HAP-1 (cell line): ENCODE data around the gene SLC13A3.

Experiments used
- DNase-seq, 2 experiments: peaks; one replicate each; pipeline ENCODE4 v3.0.0-alpha.2; 2016 to 2020; ENCODE audit warnings: low spot score in 2 of 2
- H3K27me3 ChIP-seq: fragments of 250-450 bp; sonication (Bioruptor Pico); 2 replicates; pipeline ENCODE4 v1.5.1; 2020; ENCODE audit warnings: low read depth, mild to moderate bottlenecking, moderate library complexity
- H3K36me3 ChIP-seq: fragments of 250-450 bp; sonication (Bioruptor Pico); replicated peaks from 2 replicates; pipeline ENCODE4 v1.5.1; 2020; ENCODE audit warnings: mild to moderate bottlenecking
- H3K4me1 ChIP-seq: fragments of 250-450 bp; sonication (Bioruptor Pico); 2 replicates; pipeline ENCODE4 v1.5.1; 2020; ENCODE audit warnings: mild to moderate bottlenecking
- H3K4me3 ChIP-seq: fragments of 250-450 bp; sonication (Bioruptor Pico); 2 replicates; pipeline ENCODE4 v1.5.1; 2020; ENCODE audit warnings: mild to moderate bottlenecking, moderate library complexity
- H3K9me3 ChIP-seq: fragments of 250-450 bp; sonication (Bioruptor Pico); 2 replicates; pipeline ENCODE4 v1.5.1; 2020; ENCODE audit warnings: mild to moderate bottlenecking, moderate library complexity
- in situ Hi-C: fragments of 300-500 bp; cut with MboI; formaldehyde crosslinking; loops from 3 replicates; pipeline ENCODE4 v1.14.3; 2020; ENCODE audit warnings: low sequenced_read_pairs, inconsistent platforms, mixed read lengths

SLC13A3 gene, protein sequence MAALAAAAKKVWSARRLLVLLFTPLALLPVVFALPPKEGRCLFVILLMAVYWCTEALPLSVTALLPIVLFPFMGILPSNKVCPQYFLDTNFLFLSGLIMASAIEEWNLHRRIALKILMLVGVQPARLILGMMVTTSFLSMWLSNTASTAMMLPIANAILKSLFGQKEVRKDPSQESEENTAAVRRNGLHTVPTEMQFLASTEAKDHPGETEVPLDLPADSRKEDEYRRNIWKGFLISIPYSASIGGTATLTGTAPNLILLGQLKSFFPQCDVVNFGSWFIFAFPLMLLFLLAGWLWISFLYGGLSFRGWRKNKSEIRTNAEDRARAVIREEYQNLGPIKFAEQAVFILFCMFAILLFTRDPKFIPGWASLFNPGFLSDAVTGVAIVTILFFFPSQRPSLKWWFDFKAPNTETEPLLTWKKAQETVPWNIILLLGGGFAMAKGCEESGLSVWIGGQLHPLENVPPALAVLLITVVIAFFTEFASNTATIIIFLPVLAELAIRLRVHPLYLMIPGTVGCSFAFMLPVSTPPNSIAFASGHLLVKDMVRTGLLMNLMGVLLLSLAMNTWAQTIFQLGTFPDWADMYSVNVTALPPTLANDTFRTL

DNA sequence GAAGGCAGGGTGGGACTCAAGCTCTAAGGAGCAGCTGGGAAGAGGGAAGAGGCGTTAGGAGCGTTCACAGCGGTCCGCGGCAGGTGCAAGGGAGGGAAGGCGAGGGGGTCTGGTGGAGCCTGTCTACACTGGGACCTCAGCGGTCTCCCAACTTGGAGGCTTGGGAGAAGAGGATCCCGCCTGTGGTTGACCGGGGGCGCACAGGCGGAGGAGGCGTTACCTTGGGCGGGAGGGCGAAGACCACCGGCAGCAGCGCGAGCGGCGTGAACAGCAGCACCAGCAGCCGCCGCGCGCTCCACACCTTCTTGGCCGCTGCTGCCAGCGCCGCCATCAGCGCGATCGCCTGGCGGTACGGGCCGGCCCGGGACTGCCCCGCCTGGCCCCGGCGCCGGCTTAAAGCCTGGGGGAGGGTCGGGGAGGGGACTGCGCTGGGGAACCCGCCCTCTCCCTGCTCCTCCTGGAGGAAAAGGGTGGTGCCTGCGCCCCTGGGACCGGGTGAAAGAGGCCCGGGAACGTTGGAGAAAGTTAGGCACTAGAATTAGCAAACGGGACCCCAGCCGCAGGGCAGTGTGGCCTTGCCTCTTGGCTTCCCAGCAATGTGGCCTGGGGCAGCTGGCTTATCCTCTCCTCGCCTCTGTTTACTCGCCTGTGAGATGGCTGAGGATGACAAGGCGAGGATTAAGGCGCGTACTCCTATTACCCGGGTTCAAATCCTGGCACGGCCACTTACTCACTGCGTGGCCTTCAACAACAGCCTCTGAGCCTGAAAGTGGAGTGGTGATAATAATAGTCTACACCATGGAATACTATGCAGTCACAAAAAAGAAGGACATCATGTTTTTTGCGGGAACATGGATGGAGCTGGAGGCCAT lies at the start of gene SLC13A3:
SLC13A3 (minus strand) TSS at position 369 of the 872 bp plus-strand sequence; CDS start at position 331, 38 bp downstream.
- Histone ChIP-seq H3K9me3 (no peaks in the 10 kb centered on the region), H3K27me3 (peaks cover 23% of the 10 kb centered on the region), H3K36me3 (no peaks in the 10 kb centered on the region), H3K4me1 (no peaks in the 10 kb centered on the region), H3K4me3 (no peak within 1 kb of the TSS)
- DNase-seq, result peak in 1 of 2 experiments; percentile 27
- in situ Hi-C loops, result no loop called here

DNA sequence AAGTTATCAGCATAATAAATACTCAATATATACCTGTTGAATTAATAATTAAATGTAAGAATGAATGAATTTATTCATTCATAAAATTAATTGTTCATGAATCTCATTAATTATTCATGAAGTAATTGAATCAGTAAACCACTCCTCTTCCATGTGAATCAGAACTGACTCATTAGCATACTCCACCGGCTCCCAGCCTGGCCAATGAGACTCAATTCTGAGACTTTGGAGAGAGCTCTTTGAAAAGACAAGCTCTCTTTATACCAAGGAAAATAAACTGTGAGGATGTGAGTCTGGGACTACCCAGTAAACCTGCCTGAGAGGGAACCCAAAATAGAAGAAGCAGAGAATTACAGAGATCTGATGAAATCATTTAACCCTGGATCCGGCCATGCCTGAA lies 49.8 kb upstream of the SLC13A3 start:
- Histone ChIP-seq H3K4me3 (no peak overlapping the region), H3K36me3 (no peaks in the 10 kb centered on the region), H3K9me3 (no peaks in the 10 kb centered on the region), H3K4me1 (peaks cover 8% of the 10 kb centered on the region), H3K27me3 (no peaks in the 10 kb centered on the region)
- no peak for DNase-seq
- in situ Hi-C loops, result no loop called here

DNA sequence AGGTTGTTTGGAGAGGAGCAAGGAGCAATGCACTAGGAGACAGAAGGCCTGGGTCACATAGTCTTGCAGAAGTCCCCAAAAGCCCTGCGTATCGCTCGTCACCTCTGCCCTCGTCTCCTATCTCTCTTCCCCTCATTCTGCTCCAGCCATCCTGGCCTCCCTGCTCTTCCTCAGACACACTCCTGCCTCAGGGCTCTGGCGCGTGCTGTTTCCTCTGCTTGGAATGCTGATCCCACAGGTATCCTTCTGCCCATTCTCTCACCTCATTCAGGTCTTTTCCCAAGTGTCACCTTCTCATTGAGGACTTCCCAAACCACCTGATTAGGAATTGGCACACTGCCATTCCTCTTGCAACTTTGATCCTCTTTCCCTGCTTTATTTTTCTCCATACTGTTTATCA lies 49.2 kb upstream of the SLC13A3 start:
- no peak for DNase-seq
- peaks cover 11% of the 10 kb centered on the region for H3K4me1 ChIP-seq
- H3K36me3 ChIP-seq, result no peaks in the 10 kb centered on the region
- H3K27me3 ChIP-seq, result no peaks in the 10 kb centered on the region
- H3K9me3 ChIP-seq, result no peaks in the 10 kb centered on the region
- in situ Hi-C loops, result no loop called here
- no peak overlapping the region for H3K4me3 ChIP-seq

DNA sequence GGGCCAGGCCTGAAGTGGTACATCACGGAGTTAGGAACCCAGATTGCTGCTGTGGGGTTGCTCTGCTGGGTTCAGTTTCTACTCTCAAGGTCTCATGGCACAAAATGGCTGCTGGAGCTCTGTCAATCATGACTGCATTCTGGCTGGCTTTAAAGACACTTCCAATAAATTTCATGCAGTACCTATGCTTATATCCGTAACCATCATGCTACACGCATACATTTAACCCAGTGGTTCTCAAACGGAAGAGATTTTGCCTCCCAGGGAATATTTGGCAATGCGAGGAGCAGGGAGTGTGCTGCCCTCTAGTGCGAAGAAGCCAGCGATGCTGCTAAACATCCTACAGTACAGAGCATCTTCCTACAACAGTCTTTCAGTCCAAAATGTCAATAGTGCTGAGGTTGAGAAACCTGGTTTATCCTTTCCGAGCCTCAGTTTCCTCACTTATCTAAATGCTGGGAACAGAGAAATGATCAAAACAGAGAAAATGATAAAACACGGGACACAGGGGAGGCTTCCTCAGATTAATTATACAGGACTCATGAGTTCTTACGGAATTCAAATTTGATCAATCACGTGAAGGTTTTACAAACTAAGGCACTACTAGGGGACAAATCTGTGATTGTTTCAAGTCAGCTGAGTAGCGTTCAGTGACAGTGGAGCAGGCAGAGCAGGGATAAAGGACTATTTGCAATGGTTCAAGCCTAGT lies 48.5 kb upstream of the SLC13A3 start:
- Histone ChIP-seq H3K9me3 (no peaks in the 10 kb centered on the region), H3K4me3 (no peak overlapping the region), H3K36me3 (no peaks in the 10 kb centered on the region), H3K4me1 (peaks cover 18% of the 10 kb centered on the region), H3K27me3 (no peaks in the 10 kb centered on the region)
- in situ Hi-C loops, result no loop called here
- peak; percentile 50 to 56 for DNase-seq

DNA sequence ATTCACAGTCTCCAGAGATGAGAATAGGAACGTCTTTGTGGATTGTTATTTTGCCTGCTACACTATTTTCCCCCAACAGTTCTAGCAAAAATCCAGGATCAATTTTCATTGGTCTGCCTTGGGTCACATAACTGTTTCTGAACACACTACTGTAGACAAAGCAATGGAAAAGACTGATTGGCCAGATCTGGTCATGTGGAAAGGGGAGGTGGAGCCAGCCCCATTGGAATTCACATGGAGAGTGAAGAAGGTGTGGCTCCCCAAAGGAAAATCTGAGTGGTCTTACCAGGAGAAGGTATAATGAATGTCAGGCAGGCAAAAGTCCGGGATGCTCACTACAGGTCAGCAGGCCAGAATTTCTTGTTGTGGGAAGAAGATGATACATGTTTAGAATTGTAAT lies 47.5 kb upstream of the SLC13A3 start:
- Histone ChIP-seq H3K4me3 (no peak overlapping the region), H3K27me3 (no peaks in the 10 kb centered on the region), H3K36me3 (no peaks in the 10 kb centered on the region), H3K4me1 (peaks cover 19% of the 10 kb centered on the region), H3K9me3 (no peaks in the 10 kb centered on the region)
- in situ Hi-C loops, result no loop called here
- DNase-seq, result peak in 1 of 2 experiments; percentile 38

DNA sequence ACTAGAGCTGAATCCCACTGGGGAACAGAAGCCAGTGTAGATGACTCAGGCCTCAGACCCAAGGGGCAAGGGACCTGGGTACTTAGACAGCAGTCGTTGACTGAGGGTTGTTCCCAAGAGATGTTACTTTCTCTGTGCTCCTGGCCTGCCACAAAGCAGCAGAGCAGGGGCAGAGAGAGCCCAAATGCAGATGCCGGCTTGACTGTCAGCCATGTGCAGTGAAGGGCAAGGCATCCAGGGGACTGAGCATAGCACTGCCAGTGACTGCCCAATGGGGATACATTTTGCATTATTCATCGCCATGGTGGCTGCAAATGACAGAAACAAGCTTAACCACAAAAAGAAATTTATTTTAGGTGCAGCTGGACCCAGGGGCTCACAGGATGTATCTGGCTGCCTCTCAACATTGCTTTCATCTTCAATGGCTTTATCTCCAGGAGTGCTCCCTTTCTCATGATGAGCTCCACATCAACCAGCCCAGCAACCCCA lies 45.6 kb upstream of the SLC13A3 start:
- DNase-seq, result no peak
- Histone ChIP-seq H3K4me1 (peaks cover 19% of the 10 kb centered on the region), H3K9me3 (no peaks in the 10 kb centered on the region), H3K36me3 (no peaks in the 10 kb centered on the region), H3K27me3 (no peaks in the 10 kb centered on the region), H3K4me3 (no peak overlapping the region)
- in situ Hi-C loops, result no loop called here

DNA sequence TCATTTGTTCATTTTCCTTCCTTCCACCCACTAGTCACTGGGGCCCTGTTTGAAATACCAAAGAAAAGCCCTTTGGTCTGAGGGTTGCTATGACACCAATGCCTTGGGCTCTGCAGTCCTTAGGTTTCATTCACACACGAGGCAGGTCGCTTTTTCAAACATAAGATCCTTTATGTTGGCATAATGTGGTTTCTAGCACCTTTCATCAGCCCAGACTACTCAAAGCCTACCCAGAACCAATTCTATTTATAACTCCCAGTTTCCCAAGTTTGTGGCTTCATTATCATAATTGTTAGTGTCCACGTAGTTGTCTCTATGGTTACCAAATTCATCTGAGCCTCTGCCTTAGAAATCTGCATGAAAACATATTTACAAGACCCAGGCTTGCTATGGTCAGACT lies 44.6 kb upstream of the SLC13A3 start:
- in situ Hi-C loops, result no loop called here

DNA sequence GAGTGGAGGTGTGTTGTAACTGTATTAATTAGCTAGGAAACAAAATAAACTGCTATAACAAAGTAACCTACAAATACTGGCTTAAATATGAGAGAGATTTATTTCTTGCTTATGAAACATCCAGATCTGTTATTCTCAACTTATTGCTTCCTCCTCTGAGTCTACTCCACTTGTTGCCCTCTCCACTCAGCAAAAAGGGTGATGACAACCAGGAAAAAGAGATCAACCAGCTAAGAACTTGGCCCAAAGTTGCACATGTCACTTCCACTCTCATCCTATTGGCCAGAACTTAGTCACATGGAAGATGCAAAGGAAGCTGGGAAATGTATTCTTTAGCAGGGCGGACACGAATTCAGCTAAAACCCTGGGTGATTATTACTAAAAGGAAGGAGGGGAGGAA lies 43.2 kb upstream of the SLC13A3 start:
- H3K27me3 ChIP-seq, result no peaks in the 10 kb centered on the region
- in situ Hi-C loops, result no loop called here
- DNase-seq, result peak in 1 of 2 experiments; percentile 30
- no peaks in the 10 kb centered on the region for H3K9me3 ChIP-seq
- H3K4me3 ChIP-seq, result no peak overlapping the region
- H3K36me3 ChIP-seq, result no peaks in the 10 kb centered on the region
- H3K4me1 ChIP-seq, result peaks cover 22% of the 10 kb centered on the region

More for the DNA sequence above, 44.6 kb upstream of the SLC13A3 start:
- H3K4me1 ChIP-seq, result peaks cover 19% of the 10 kb centered on the region
- H3K27me3 ChIP-seq, result no peaks in the 10 kb centered on the region
- peak; percentile 62 to 76 for DNase-seq
- no peaks in the 10 kb centered on the region for H3K36me3 ChIP-seq
- no peak overlapping the region for H3K4me3 ChIP-seq
- H3K9me3 ChIP-seq, result no peaks in the 10 kb centered on the region

DNA sequence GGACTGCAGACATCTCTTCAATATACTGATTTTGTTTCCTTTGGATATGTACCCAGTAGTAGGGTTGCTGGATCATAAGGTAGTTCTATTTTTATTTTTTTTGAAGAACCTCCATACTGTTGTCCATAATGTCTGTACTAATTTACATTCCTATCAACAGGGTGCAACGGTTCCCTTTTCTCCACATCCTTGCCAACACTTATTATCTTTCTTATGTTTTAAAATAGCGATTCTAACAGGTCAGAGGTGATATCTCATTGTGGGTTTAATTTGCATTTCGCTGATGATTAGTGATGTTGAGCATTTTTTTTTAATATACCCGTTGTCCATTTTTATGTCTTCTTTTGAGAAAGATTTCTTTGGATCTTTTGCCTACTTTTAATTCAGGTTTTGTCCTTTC lies 39.9 kb upstream of the SLC13A3 start:
- Histone ChIP-seq H3K4me1 (peaks cover 23% of the 10 kb centered on the region), H3K27me3 (no peaks in the 10 kb centered on the region), H3K9me3 (no peaks in the 10 kb centered on the region), H3K4me3 (no peak overlapping the region), H3K36me3 (peaks cover 8% of the 10 kb centered on the region)
- DNase-seq, result no peak
- in situ Hi-C loops, result no loop called here

DNA sequence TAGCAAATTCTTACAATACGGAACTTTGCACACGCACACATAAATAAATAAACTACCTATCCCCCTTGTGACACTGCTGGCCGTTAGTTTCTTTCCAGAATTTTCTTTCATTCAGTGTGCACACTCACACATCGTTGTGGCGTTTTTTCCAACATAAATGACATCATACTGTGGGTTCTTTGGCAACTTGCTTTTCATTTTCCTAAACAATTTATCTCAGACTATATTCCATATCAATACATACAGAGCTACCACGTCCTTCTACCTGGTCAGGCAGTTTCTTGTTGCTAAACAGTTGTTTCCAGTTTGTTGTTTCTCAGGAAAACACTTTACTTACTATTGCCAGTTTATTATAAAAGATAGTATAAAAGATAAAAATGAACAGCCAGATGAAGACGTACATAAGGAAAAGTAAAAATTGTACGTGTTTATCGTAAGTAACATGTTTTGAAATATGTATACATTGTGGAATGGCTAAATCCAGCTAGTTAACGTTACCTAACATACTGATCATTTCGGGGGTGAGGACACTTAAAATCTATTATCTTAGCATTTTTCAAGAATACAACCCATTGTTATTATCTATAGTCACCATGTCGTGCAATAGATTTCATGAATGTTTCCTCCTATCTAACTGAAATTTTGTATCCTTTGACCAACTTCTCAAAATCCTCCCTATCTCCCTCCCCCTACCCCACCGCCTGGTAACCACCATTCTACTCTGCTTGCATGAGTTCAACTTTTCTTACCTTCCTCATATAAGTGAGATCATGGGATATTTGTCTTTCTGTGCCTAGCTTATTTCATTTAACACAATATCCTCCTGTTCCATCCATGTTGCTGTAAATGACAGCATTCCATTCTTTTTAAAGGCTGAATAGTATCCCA lies 39.2 kb upstream of the SLC13A3 start:
- Histone ChIP-seq H3K36me3 (peaks cover 14% of the 10 kb centered on the region), H3K4me1 (peaks cover 19% of the 10 kb centered on the region), H3K9me3 (no peaks in the 10 kb centered on the region), H3K4me3 (peak overlapping the region; percentile 83), H3K27me3 (no peaks in the 10 kb centered on the region)
- in situ Hi-C loops, result no loop called here
- no peak for DNase-seq

DNA sequence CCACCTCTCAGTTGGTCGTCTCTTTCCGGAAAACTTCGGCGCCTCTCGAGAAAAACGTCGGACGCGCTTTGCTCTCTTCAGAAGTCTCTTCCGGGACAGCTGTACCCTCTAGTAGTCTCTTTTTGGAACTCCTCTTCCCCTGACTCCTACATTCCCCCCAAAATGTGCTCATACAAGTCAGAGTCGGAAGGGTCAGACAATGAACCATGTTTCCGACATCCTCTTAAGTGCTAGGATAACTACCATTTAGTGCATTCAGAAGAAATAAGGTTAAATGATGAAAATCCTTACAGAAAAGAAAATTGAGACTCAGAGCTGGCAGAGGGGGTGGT lies 38.5 kb upstream of the SLC13A3 start:
- H3K4me1 ChIP-seq, result peaks cover 12% of the 10 kb centered on the region; the same call in 1 of the 2 replicates
- H3K4me3 ChIP-seq, result peak overlapping the region; percentile 83
- in situ Hi-C loops, result no loop called here

DNA sequence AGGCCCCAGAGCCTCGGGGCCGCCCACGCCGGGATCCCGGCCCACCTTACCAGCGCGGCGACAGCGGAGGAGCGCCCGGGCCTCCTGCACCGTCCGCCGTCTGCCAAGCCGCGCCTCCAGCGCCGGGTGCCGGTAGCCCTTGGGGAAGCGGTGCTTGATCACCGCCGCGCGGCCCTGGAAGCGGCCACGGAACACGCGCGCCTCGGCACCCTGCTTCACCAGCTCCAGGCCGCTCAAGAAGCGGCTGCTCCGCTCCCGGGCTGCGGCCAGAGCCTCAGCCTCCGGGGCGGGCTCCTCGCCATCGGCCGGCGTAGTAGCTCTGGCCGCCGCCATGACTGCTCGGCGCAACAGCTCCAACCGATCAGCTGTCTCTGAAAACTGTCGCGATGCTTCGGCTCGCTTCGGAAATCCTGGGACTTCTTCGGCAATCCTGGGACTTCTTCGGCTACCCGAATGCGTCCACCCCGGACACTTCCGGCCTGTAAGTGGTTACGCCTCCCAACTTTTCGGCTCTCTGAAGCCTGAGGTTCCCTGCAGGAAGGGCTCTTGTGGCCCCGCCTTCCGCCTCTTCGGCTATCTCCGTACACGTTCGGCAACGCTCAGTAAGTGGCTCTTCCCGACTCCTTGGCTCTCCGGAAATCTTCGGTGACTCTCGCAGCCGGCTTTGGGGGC lies 38.0 kb upstream of the SLC13A3 start, which contains the start of gene TP53RK:
TP53RK (minus strand) TSS at position 363 of the 672 bp plus-strand sequence; CDS start at position 333, 30 bp downstream.
- H3K4me1 ChIP-seq, result peaks cover 12% of the 10 kb centered on the region; the same call in 1 of the 2 replicates
- in situ Hi-C loops, result no loop called here
- peak; percentile 99 for DNase-seq
- no peaks in the 10 kb centered on the region for H3K9me3 ChIP-seq
- H3K27me3 ChIP-seq, result no peaks in the 10 kb centered on the region
- H3K36me3 ChIP-seq, result peaks cover 19% of the 10 kb centered on the region
- peak within 1 kb of the TSS; percentile 83 for H3K4me3 ChIP-seq

More for the DNA sequence above, 38.5 kb upstream of the SLC13A3 start:
- Histone ChIP-seq H3K27me3 (no peaks in the 10 kb centered on the region), H3K9me3 (no peaks in the 10 kb centered on the region), H3K36me3 (peaks cover 19% of the 10 kb centered on the region)
- no peak for DNase-seq
